ENCODE data around the gene HNRNPUL1. TPM values are rescaled to one million over a fixed set of nuclear protein-coding genes. Genes with fewer than 3 reads are reported as not detected.

Gene HNRNPUL1
- total and polyA plus RNA-seq, 9 of the 15 experiments (the other 6 are each of a cell fraction or from before 2014, with no cell fraction given) = 7.3 to 211 (median 85.0) TPM

DNA sequence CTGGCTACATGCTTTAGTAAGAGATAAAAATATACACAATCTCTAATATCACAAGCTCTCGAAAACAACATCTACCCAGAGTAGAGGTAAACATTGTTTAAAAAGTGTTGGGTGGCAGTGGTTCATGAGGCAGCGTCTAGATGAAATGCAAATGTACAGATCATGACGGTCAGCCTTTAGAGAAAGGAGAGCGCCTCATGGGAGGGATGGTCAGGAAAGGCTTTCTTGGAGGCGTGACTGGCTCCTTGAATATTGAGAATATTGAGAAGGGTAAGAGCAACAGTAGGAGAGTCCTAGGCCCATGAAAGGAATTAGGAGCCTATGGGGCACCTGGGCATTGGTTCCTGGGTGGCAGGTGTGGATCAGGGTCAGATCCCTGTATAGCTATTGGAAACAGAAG is 10.6 kb downstream of the HNRNPUL1 start:
- Histone ChIP-seq H3K79me2 (ENCODE audit: control insufficient read depth, insufficient read depth, low read length) (no peaks in the 10 kb centered on the region), H3K4me3 (no peak overlapping the region), H3K9me1 (ENCODE audit: control insufficient read depth, insufficient read depth, low read length) (no peaks in the 10 kb centered on the region), H3K27ac (ENCODE audit: extremely low read depth, low read depth, low read length) (no peak overlapping the region), H2AFZ (ENCODE audit: low read depth, low read length) (no peak overlapping the region), H3K4me1 (replicated peaks in 1 of 2; ENCODE audit: control insufficient read depth in 2 of 2, insufficient read depth in 2 of 2, low read length in 2 of 2) (no peaks in the 10 kb centered on the region), H3K27me3 (ENCODE audit: control insufficient read depth in 2 of 2, insufficient read depth in 2 of 2, low read length in 2 of 2) (no peaks in the 10 kb centered on the region), H3K36me3 (ENCODE audit: control insufficient read depth, insufficient read depth, low read length) (peaks cover 98% of the 10 kb centered on the region), H3K4me2 (ENCODE audit: insufficient read depth, low read length) (no peak overlapping the region), H3K9me3 (replicated peaks; ENCODE audit: control insufficient read depth, insufficient read depth, low read depth, low read length) (no peaks in the 10 kb centered on the region), H4K20me1 (replicated peaks; ENCODE audit: control insufficient read depth, insufficient read depth, low read length) (no peaks in the 10 kb centered on the region), H3K9ac (ENCODE audit: insufficient read depth in 1 of 2, low read depth in 2 of 2, low read length in 2 of 2) (no peak overlapping the region)
- DNase-seq (ENCODE audit: extremely low read depth in 1 of 4, low spot score in 3 of 4) (no peak), ATAC-seq (no peak), FAIRE-seq (no peak)
- no peak for TF ChIP-seq FOXA1 (IDR thresholded peaks at IDR 0.05; ENCODE audit: borderline replicate concordance)
- TF ChIP-seq, protein P1, sequence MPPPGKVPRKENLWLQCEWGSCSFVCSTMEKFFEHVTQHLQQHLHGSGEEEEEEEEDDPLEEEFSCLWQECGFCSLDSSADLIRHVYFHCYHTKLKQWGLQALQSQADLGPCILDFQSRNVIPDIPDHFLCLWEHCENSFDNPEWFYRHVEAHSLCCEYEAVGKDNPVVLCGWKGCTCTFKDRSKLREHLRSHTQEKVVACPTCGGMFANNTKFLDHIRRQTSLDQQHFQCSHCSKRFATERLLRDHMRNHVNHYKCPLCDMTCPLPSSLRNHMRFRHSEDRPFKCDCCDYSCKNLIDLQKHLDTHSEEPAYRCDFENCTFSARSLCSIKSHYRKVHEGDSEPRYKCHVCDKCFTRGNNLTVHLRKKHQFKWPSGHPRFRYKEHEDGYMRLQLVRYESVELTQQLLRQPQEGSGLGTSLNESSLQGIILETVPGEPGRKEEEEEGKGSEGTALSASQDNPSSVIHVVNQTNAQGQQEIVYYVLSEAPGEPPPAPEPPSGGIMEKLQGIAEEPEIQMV (tag; conservative IDR thresholded peaks at IDR 0.05; ENCODE audit: low read depth) = no peak
- no peak for TF ChIP-seq ARHGAP35 (IDR thresholded peaks at IDR 0.05; ENCODE audit: partially characterized antibody)
- TF ChIP-seq, protein P2, sequence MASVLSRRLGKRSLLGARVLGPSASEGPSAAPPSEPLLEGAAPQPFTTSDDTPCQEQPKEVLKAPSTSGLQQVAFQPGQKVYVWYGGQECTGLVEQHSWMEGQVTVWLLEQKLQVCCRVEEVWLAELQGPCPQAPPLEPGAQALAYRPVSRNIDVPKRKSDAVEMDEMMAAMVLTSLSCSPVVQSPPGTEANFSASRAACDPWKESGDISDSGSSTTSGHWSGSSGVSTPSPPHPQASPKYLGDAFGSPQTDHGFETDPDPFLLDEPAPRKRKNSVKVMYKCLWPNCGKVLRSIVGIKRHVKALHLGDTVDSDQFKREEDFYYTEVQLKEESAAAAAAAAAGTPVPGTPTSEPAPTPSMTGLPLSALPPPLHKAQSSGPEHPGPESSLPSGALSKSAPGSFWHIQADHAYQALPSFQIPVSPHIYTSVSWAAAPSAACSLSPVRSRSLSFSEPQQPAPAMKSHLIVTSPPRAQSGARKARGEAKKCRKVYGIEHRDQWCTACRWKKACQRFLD (CRISPR knock-in tag; IDR thresholded peaks at IDR 0.05) = no peak
- TF ChIP-seq, protein P3, sequence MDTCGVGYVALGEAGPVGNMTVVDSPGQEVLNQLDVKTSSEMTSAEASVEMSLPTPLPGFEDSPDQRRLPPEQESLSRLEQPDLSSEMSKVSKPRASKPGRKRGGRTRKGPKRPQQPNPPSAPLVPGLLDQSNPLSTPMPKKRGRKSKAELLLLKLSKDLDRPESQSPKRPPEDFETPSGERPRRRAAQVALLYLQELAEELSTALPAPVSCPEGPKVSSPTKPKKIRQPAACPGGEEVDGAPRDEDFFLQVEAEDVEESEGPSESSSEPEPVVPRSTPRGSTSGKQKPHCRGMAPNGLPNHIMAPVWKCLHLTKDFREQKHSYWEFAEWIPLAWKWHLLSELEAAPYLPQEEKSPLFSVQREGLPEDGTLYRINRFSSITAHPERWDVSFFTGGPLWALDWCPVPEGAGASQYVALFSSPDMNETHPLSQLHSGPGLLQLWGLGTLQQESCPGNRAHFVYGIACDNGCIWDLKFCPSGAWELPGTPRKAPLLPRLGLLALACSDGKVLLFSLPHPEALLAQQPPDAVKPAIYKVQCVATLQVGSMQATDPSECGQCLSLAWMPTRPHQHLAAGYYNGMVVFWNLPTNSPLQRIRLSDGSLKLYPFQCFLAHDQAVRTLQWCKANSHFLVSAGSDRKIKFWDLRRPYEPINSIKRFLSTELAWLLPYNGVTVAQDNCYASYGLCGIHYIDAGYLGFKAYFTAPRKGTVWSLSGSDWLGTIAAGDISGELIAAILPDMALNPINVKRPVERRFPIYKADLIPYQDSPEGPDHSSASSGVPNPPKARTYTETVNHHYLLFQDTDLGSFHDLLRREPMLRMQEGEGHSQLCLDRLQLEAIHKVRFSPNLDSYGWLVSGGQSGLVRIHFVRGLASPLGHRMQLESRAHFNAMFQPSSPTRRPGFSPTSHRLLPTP (IDR thresholded peaks at IDR 0.05; ENCODE audit: borderline replicate concordance, extremely low read depth, insufficient read length) = no peak
- no peak for TF ChIP-seq SMARCA5 (IDR thresholded peaks at IDR 0.05)
- TF ChIP-seq ZNF24 (IDR thresholded peaks at IDR 0.05) = no peak
- TF ChIP-seq NFRKB (IDR thresholded peaks at IDR 0.05; ENCODE audit: low read depth) = no peak
- TF ChIP-seq ZSCAN29 (IDR thresholded peaks at IDR 0.05) = no peak
- 96% methylated on average over 5 of the region's 5 CpGs for WGBS (ENCODE audit: insufficient coverage, low coverage, missing lambda C conversion rate)
- POLR2A ChIA-PET = interaction anchor here (1.0 to 2.0 kb wide), 2 partner anchors 11 to 20 kb away, joined by 3 to 12 read pairs; partner anchors contain the start of gene HNRNPUL1
- TSS peak; percentile 10 for BruUV-seq (replicated peaks)
- CTCF ChIA-PET (ENCODE audit: low intra/inter-chr PET ratio) = no interaction called here
- in situ Hi-C loops (cut with MboI) (no loop called here), intact Hi-C loops (cut with micrococcal nuclease) (no loop called here)

Data from K562 (cell line).